H54 (cell line): ENCODE results near the gene KMT2C.

Source experiments
- DNase-seq: peaks from one replicate; pipeline ENCODE4 v3.0.0; 2011; ENCODE audit warnings: low spot score, mixed read lengths; ENCODE audit not compliant: insufficient read length
- FAIRE-seq: peaks from 3 replicates; lab custom pipeline; 2011; peaks lifted over from hg19 to GRCh38; lab: Jason Lieb, UNC
- POLR2A ChIP-seq: IDR thresholded peaks from 2 replicates; pipeline ENCODE4 v1.6.1; 2011; ENCODE audit warnings: low read depth, mild to moderate bottlenecking, low read length

KMT2C gene

DNA sequence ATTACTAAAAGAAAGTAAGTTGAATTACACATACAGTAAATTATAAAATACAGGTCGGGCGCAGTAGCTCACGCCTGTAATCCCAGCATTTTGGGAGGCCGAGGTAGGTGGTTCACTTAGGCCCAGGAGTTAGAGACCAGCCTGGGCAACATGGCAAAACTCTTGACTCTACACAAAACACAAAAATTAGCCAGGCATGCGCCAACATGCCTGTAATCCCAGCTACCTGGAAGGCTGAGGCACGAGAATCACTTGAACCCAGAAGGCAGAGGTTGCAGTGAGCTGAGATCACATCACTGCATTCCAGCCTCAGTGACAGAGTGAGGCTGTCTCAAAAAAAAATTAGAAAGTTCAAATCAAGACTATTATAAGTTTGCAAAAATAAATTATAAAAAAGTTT lies 235.4 kb downstream of the KMT2C start:
- no peak for DNase-seq
- no peak for FAIRE-seq

DNA sequence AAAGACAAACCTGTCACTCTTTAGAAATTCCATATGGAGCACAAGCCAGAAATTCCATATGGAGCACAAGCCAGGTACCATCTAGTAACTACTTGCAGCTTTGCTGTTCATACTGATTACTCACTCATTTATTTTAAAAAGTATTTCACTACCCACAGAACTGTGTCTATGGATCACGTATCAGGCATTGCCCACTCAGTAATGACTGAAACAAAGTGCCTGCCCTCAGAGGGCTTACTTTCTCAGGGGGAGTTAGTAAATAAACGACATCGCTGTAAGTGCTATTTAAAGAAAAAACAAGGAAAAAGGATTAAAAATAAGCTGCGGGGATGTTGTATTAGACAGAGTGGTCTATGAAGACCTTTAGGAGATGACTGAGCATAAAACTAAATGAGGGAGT lies 239.4 kb downstream of the KMT2C start:
- DNase-seq = no peak
- no peak for TF ChIP-seq POLR2A
- no peak for FAIRE-seq

More for the DNA sequence above, 235.4 kb downstream of the KMT2C start:
- TF ChIP-seq POLR2A = no peak

DNA sequence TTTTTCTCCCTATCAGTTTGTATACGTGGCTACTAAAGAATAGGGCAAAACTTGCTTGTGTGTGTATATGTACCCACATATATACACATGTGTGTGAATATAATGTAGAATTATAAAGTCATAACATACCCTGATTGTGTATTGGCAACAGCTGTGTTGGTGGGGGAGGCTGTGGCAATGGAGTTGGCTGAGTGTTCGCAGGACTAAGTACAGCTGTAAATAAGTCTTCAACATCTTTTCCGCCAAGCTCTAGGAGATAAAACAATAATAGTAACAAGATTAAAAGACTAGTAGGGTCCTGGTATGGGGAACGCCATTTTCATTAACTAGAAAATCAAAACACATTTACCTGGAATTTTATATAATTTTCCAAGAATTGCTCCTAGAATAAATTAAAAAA lies 241.9 kb downstream of the KMT2C start:
- no peak for TF ChIP-seq POLR2A
- FAIRE-seq = no peak
- DNase-seq = no peak

DNA sequence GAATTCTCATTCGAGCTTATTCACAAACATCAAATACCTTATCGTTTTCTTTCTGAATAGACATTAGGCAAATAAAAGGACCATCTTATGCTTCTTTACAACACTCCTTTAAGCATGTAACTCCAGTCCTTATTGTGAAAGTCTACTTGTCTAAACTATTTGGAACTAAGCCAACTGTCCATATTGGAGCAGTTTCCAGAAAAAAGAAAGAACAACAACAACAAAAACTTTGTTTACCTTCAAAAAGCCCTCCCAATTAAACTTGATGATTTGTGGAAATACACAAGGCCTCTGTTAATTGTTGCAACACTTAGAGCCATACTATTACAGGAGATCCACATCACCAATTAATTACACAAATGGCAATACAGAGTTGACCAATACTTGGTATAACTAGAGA lies 246.7 kb downstream of the KMT2C start:
- FAIRE-seq (no peak), DNase-seq (no peak)
- no peak for TF ChIP-seq POLR2A

DNA sequence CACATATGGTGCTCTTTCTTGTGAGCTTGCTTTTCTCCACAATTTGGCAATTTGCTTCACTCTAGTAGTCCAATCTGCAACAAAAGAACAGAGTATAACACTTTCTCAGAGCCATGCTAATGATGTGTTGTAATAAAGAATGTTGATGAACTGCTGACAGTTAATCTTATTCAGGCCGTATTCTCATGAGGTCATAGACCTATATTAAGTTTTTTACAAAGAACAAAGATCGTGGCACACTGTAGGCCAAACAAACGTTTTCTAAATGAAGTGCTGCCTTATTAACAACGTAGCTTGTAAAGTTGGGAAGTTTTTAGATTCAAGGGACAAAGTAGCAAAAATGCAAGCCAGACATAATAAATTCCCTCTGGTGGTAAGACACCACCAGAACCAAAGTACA lies 250.2 kb downstream of the KMT2C start:
- FAIRE-seq (no peak), DNase-seq (no peak)
- no peak for TF ChIP-seq POLR2A

DNA sequence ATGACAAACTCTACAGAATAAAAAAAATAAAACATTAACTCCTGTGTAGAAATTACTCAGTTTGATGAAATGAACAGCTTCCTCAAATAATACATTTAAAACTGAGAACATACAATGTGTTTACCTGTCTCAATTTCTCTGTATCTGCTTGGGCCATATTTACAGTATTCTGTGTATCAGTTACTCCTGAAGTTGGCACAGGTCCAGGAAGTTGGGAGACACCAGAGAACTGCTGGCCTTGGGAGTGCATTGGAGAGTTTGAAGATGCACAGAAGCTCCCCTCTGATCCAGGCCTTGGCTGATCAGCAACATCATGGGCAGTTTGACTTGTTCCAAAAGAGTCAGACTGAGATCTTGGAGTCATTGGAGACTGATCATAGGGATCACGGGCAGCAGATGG lies 255.2 kb downstream of the KMT2C start:
- FAIRE-seq = no peak
- no peak for DNase-seq
- no peak for TF ChIP-seq POLR2A

DNA sequence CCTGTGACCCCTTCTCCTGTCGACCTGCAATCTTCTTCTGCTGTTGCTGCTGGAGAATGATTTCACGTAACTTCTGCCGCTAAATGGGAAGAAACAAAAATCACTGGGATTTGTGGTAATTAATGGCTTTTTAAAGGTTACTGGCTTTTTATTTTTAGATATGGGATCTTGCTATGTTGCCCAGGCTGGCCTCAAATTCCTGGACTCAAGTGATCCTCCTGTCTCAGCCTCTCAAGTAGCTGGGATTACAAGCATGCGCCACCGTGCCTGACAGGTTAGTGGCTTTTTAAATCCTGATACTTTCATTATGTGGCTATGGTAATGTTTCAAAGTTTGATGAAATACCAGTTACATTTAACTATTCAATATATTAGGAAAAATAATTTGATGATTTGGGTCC lies 255.8 kb downstream of the KMT2C start:
- DNase-seq (no peak), FAIRE-seq (no peak)
- TF ChIP-seq POLR2A = no peak

DNA sequence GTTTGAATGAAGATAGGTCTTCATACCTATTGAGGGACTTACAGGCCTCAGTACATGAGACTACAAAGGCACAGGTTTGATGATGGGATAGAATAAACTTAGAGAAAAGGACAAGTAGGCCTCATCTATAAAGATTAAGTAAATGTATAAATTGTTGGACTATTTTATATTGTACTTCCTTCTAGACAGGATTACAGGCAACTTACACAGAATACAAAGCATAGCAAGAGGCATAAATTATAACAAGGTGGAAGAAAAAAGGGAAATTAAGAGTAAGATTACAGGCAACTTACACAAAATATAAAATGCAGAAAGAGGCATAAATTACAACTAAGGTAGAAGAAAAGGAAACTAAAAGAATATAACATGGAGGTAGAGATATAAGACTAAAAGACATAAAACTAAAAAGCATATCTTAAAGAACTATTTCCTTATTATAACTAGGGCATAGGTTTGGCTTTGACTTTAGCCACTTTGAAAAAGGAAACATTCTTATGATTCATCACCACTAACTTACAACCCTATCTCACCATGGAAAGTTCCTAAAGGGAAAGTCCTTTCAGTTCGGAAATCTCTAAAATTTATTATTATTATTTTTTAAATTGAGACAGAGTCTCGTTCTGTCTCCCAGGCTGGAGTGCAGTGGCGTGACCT lies 257.3 kb downstream of the KMT2C start:
- no peak for TF ChIP-seq POLR2A
- FAIRE-seq = no peak
- no peak for DNase-seq

DNA sequence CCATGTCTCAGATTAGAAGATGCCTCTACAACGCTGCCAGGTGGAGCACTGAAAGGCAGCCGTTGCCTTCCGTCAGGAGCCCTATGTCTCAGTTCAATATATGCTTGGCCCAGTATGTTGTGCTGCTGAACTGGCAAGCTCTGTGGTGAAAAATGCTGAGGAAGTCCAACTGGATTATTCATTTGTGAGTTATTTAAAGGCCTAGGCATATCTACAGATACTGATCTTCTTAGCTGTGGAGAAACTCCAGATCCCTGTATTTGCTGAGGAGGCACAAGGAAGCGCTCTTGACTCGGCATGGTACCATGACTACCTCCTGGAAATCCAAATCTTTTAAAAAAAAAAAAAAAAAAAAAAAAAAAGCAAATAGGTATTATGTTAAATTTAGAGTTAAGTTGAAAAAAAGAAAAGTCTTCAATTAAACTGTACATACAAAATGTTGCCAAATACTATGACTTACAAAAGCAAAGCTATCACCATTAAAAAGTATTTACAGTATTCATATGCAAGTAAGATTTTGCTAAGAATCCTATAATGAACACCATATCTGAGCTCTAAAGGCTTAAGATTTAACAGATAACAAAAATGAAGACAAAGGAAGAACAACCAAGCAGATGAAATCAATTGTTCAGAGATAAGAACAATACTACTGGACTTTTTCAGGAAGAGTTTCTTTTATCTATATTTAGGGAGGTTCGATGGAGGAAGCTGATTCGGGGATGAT lies 258.0 kb downstream of the KMT2C start:
- no peak for TF ChIP-seq POLR2A
- FAIRE-seq = no peak
- no peak for DNase-seq

DNA sequence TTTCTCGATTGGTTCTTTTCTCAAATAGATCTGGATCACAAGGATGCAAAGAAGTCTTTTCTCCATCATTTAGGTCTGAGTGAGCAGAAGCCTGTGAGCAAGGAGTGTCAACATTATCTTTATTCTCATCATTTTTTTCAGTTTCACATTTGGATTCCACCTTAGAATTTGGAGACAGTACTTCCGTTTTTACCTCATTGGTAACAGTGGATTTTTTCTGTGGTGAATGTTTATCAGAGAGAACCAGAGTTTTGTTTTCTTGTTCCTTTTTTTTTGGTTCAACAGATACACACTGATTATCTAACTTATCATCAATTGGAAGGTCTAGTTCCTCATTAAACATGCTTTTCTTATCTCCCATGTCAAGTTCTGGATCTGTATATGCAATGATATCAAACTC lies 259.0 kb downstream of the KMT2C start:
- FAIRE-seq (no peak), DNase-seq (no peak)
- TF ChIP-seq POLR2A = no peak

DNA sequence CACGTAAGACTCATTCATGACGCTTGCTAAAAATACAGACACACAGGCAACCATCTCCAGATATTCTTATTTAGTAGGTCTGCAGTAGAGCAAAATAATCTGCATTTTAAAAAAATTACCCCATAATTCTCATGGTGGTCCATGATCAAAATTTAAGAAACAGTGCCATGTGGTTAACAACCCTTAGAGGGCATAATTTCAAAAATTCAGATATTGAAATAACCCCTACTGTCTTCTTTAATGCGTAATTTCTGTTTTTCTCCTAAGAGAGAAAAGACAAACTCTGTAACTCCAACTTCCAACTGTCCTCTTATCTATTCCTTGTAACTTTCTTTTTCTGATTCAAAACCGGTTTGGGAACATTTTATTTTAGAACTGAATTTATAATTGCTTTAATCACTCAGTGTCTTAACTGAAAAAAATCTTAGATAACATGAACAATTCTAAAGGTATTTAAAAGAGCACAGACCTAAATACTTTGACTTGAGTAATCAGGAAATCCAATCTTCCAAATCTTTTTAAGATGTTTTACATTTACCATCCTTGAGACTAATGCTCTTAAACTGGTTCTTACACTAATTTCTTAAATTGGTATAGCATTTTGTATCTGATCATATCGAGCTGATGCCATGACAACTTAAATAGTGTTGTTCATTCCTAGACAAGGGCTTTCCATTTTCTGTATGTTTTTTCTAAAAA lies 262.3 kb downstream of the KMT2C start:
- FAIRE-seq (no peak), DNase-seq (no peak)
- no peak for TF ChIP-seq POLR2A

DNA sequence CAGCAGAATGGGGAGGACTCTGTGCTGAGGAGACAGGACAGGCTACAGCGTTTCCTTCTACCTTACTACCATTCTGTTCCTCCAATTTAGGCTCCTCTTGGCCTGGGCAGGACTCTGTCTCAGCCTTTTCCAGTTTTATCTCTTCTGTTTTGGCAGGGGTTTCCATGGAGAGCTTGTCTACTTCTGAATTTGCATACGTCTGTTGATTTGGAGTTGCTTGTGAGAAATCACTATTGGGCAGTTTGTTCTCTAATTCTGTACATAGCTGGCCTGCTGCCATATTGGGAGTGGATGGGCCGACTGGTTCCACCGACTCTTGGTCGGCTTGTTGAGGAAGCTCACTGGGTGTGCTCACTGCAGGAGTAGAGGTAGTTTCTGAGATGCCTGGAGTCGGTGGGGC lies 273.5 kb downstream of the KMT2C start:
- FAIRE-seq (no peak), DNase-seq (no peak)
- TF ChIP-seq POLR2A = no peak

DNA sequence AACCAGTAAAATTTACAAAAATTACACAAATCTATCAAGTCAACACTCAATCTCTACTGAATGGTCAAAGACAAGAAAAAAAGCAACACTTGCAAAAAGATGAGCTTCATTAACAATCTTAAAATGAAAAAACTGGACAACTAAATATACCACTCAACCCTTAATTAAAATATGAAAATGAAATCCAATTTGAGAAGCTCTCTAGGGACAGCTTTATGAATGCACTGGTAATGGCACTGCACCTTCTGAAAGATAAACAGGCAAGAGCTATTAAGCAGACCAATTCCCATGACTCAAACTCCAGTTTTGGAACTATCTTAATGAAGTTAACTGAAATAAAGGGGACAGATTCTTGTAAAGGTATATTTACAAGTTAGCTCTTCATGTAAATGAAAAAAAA lies 274.6 kb downstream of the KMT2C start:
- no peak for TF ChIP-seq POLR2A
- FAIRE-seq (no peak), DNase-seq (no peak)

DNA sequence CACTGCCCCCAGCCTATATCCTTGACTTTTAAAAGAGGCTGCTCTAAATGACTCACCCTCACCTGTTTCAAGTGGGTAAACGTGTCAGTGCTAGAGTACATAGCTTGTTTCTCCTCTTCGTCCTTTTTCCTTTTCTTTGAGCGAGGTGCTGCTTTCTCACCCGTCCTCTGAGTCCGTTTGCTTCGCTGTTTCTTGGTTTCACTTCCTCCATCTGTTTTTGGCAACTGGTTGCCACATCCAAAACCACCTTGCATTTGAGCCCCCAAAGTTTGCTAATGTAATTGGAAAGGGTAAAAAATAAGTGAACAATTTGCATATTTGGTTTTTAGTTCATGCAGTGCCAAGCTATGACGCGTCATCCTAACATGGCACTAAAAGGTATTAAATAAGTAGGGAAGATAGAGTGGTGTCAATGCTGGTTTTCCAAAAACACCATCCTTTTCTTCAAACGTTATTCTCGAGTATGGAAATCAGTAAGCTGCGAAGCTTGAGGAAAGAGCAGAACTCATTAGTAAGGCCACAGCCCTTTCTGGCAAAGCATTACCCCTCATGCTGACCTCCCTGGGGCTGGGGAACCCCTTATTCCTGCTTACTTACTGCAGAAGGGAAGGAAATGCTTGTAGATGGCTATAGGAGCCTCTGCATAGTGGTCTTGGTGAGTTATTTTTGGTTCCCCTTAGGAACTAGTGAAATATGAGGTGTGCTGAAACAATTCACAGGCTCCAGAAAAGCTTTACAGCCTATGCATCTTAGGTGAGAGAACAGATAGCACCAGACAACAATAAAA lies 276.8 kb downstream of the KMT2C start:
- DNase-seq (no peak), FAIRE-seq (no peak)
- TF ChIP-seq POLR2A = no peak

DNA sequence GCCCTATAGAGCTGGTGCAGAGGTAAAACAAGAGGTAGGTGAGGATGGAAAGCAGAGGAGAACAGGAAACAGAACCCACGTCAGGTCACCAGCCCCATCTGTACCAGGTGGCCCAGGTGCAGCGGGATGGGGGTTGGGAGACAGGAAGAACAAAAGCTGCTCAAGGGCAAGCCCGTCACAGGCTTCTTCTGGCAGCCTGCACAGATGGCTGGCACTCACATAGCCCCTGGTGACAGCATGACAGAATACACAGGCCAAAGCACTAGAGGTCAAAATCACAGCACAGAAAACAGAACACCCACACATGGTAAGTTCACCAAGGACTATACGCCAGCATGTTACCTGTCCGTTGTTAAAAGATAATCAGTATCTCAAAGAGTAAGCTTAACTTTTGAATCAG lies 283.5 kb downstream of the KMT2C start:
- no peak for TF ChIP-seq POLR2A
- FAIRE-seq = no peak
- no peak for DNase-seq
